Left lobe of liver (tissue), 2 donors: ENCODE data around the gene PDE6H. TPM values are rescaled to one million over a fixed set of nuclear protein-coding genes. Genes with fewer than 3 reads are reported as not detected.

Experiments used
- ATAC-seq: fragments of 200-7000 bp; cut with Tn5 transposase; one replicate; pipeline ENCODE4 v1.9.1; 2020; ENCODE audit warnings: mild to moderate bottlenecking, moderate library complexity
- DNase-seq: peaks from one replicate; pipeline ENCODE4 v3.0.0-alpha.2; 2020; ENCODE audit warnings: low spot score
- total RNA-seq: library from RNA; stranded (reverse); gene quantifications from one replicate; pipeline ENCODE4 v1.2.1, GENCODE V29; 2021
- donor health status: DM: no; HTN: no; CAD: no; lungs with moderate emphysema.
- donor health status: DM: no; HTN: yes; CAD: no.

The PDE6H gene
- total RNA-seq, 1 donor from 2014 or later, result not detected

DNA sequence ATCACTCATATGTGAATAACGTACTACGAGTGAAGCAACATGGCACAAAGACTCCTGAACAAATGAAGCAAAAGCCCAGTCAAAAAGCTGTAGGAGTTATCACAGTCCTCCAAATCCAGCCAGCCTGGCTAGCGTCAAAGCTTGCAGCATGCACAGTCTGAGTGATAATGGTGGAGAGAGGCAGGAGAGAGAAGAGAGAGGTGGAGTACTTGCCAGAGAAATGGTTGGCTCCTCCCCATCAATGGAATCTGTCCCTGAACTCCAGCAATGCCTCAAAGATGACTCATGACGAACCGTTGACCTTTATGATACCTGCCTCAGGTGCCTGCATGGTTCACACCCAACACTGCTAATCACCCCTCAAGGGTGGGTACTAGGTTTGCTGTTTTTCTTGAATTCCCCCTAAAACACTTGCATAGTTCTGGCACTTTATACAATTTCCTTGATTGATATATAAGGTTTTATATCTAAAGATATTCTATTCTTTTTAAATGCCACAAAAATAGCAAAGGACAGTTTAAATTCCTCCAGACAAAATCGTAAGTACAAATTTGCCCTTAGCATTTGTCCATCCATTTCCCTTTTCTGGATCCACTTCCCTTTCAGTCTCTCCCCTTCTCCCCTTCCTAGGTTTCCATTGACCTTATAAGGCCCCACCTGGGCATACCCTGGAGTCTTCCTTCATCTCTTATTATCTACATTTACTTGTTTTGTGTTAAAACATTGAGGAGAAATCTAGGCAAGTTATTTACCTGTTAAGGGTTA, 21.7 kb upstream of the PDE6H start:
- DNase-seq (no peak), ATAC-seq (no peak)

DNA sequence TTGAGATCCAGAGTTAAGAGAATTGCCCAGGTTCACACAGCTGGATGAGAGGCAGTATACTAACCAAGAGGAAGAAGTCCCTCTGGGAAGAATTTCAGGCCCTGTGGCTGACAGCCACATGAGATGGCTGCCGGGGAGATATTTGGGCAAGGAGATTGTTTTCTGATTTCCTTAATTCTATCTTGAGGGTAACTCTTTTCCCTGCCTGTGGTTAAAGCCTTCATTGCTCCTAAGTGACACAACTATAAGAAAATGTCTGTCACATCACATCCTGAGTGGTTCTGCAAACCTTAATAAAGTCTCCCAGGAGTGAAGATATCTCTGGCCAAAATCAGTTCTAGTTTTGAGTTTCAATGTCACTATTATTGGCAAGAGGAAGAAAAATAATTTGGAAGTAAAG, 21.0 kb upstream of the PDE6H start:
- ATAC-seq, result no peak
- DNase-seq, result no peak

DNA sequence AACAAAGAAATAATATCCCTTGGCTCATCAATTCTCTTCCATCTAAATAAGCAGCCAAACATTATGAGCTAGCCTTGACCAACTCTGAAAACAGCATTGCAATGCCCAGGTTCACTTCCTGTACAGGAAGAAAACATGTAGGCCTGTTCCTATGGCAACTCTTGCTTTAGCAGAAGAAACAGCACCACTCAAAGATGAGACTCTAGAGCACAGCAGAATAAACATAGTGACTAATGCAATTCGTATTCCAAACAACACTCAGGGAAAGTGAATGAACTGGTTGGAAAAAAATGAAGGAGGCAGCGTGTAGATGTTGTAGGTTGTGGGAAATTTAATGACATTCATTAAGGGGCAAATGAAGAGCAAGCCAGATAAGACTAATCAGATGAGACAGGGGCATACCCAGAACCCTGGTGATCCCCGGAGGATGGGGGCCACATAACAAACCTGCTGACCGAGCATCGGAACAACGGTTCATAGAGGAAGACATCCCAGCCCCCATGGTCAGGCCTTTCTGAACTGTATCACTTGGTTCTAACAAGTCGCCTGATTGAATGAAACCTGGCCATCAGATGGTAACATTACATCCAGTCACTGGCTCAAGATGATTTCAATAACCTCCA, 20.4 kb upstream of the PDE6H start:
- DNase-seq (no peak), ATAC-seq (peak; percentile 32)

DNA sequence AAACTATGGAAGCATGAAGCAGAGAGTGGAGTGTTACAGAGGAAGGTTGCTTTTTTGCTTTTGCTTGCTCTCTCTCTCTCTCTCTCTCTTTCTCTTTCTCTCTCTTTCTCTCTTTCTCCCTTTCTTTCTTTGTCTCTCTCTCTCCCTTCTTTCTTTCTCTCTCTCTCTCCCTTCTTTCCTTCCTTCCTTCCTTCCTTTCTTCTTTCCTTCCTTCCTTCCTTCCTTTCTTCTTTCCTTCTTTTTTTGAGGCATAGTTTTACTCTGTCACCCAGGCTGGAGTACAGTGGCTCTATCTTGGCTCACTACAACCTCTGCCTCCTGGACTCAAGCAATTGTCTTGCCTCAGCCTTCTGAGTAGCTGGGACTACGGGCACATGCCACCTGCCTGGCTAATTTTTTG, 19.1 kb upstream of the PDE6H start:
- no peak for DNase-seq
- ATAC-seq, result no peak

- no peak for ATAC-seq
- DNase-seq, result no peak
These were observed 18.6 kb upstream of the PDE6H start for GRCh38 chr12:14954269-14954668.

GRCh38 chr12:14956024-14956891, 16.6 kb upstream of the PDE6H start:
- no peak for ATAC-seq

DNA sequence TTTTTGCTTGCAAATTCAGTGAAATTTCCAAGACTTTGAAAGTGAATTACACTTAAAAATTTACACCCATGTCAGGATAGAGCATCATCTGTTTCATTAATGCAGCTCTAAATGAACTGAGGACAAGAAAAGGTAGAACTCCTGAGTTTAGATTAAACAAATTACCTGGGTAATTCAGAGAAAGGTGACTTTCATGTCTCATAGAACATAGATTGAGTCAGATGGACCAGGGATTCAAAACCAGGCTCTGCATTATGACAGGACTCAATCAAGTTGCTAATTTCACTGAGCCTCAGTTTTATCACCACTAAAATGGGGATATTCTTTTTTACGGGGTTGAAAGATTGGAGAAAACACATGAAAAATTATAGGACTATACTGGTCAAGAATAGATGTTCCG, 15.9 kb upstream of the PDE6H start:
- no peak for DNase-seq
- ATAC-seq, result no peak

More at GRCh38 chr12:14956024-14956891, 16.6 kb upstream of the PDE6H start:
- no peak for DNase-seq

GRCh38 chr12:14957551-14958168, 15.2 kb upstream of the PDE6H start:
- no peak for DNase-seq
- no peak for ATAC-seq

- ATAC-seq (no peak), DNase-seq (no peak)
These were observed 14.3 kb upstream of the PDE6H start for GRCh38 chr12:14958361-14959125.

- no peak for ATAC-seq
- no peak for DNase-seq
These were observed 13.8 kb upstream of the PDE6H start for GRCh38 chr12:14959126-14959440.

GRCh38 chr12:14959463-14959862, 13.4 kb upstream of the PDE6H start:
- ATAC-seq (peak; percentile 12), DNase-seq (no peak)

- DNase-seq (no peak), ATAC-seq (no peak)
These were observed 12.8 kb upstream of the PDE6H start for GRCh38 chr12:14959916-14960496.

- no peak for DNase-seq
- ATAC-seq, result peak; percentile 67
These were observed 12.0 kb upstream of the PDE6H start for GRCh38 chr12:14960548-14961465.

- ATAC-seq (peak; percentile 69), DNase-seq (no peak)
These were observed 11.2 kb upstream of the PDE6H start, which contains the start of gene ARHGDIB for GRCh38 chr12:14961466-14962152. ARHGDIB (minus strand) TSS chr12:14961601; CDS start chr12:14950712, 10,889 bp downstream.

DNA sequence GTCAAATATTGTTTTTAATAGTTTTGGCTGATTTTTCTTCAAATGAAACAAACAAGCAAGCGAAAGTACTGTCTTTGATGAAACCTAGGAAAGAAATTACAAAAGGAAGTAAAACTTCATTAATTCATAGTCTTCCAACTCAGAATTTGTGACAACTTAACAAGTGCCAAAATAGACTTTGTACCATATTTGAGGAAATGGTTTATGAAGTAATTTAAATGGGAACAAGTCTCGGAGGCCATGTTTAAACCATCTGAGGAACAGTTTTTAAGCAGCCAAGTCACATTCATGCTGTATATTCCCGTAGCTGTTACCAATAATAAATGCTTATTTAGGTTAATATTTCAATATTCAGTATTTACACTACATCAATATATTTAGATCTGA, 10.7 kb upstream of the PDE6H start:
- DNase-seq, result no peak
- ATAC-seq, result no peak

DNA sequence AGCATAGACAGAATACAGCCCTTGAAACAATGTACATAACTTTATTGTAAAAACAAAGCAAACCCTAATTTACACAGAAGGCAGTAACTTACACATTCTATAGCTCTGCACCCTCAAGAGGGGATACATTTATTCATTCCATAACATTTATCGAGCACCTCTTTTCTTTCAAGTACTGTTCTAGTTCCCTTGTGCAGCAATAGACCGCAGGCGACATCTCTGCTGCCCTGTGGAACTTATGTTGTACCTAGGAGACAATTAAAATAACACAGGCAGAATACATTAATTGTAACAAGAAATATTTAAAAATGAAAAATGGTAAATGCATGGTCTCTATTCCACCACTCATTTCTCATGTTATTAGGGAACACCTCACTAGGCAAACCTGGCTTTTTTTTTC, 10.0 kb upstream of the PDE6H start:
- ATAC-seq, result no peak
- no peak for DNase-seq

- ATAC-seq, result no peak
- no peak for DNase-seq
These were observed 9.3 kb upstream of the PDE6H start for GRCh38 chr12:14963520-14963919.

DNA sequence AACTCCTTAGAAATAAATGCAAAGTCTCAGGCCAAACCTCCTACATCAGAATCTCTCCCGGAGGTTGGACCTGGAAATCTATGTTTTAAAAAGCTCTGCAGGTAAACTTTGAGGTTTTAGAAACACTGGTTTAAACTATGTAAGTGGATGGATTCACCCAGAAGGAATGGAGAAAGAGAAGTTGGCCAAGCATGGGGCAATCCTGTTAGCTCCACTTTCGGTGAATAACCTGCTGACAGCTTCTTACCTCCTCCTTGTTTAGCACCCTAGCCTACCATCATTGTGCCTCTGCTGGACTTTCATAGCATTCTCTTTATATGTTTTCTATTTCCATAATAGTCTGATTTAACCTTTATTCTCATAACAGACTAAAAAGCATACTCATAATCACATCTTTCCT, 8.4 kb upstream of the PDE6H start:
- ATAC-seq, result no peak
- DNase-seq, result no peak

GRCh38 chr12:14965221-14965620, 7.6 kb upstream of the PDE6H start:
- ATAC-seq (no peak), DNase-seq (no peak)
